ENCODE measurements around the gene HSPA12A.

The HSPA12A gene

DNA sequence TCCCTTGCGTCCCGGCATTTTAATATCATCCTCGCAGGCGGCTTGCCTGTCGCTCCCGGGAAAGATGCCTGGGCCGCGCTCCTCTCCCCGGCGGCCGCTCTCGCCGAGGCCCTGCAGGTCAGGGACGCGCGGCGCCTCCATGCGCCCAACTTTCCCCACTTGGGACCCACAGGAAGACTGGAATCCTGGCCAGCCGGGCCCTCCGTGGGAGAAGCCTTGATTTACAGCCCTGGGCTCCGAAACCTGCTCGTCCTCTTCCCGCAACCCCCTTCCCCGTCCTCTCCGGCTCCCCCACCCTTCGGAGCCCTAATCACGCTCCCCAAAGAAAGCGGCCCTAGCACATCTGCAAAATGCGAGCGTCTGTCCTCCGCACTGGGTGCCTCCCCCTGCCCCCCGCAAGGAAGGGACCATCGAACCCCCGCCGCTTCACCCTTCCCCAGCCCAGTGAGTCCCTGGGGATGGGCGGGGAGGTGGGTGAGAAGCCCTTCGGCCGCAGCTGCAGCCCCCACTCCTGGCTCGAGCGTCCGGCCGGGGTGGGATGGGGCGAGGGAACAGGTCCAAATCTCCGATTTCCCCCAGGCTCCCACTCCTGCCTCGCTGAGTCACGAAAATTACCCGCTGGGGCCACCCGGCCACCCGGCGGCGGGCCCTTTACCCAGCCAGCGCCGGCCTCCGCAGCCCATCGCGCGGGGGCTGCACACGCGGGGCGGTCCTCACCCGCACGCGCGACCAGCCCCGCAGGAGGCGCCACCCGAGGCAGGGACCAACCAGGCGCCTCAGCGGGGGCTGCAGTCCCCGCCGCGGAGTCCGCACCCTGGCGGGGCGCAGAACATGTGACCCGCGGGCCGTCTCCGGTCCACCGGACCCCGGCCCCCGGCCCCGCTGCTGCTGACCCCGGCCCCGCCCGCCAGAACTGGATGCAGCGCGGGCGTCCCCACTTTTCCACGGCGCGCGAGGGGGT, 695 bp downstream of the HSPA12A start:
- H3K36me3 ChIP-seq (ENCODE audit: control insufficient read depth in 1 of 2, insufficient read depth in 2 of 2, low read length in 2 of 2) = no peaks in the 10 kb centered on the region
- H3K18ac ChIP-seq (ENCODE audit: low read length) = no peak overlapping the region
- peak overlapping the region; percentile 97 for H3K4me2 ChIP-seq (ENCODE audit: low read length)
- no peak overlapping the region for H4K91ac ChIP-seq (ENCODE audit: low read depth, low read length)
- no peak overlapping the region for H3K14ac ChIP-seq (ENCODE audit: low read length)
- H3K27me3 ChIP-seq (ENCODE audit: insufficient read depth, low read length) = peaks cover 26% of the 10 kb centered on the region
- H4K8ac ChIP-seq (ENCODE audit: low read depth, low read length) = no peak overlapping the region
- H2AFZ ChIP-seq (ENCODE audit: insufficient read depth, low read length, poor library complexity) = no peak overlapping the region
- H3K79me1 ChIP-seq (ENCODE audit: low read length) = peaks cover 2% of the 10 kb centered on the region
- H2BK120ac ChIP-seq (ENCODE audit: insufficient read depth, low read length, poor library complexity) = no peak overlapping the region
- H3K79me2 ChIP-seq (ENCODE audit: control insufficient read depth, insufficient read depth, low read length, poor library complexity) = no peaks in the 10 kb centered on the region
- H2BK12ac ChIP-seq (ENCODE audit: low read length) = no peak overlapping the region
- no peak overlapping the region for H2BK5ac ChIP-seq (ENCODE audit: low read depth, low read length, poor library complexity)
- H3K4me1 ChIP-seq (ENCODE audit: control insufficient read depth in 1 of 2, insufficient read depth in 2 of 2, low read length in 2 of 2) = peaks cover 6 to 8% of the 10 kb centered on the region in 2 experiments
- H3K9ac ChIP-seq (ENCODE audit: low read length) = no peak overlapping the region
- no CpG with 5 or more reads among the region's 93 CpGs for WGBS (ENCODE audit: extremely low coverage, insufficient coverage, insufficient read length)
- H3K27ac ChIP-seq (ENCODE audit: low read depth, low read length) = no peak overlapping the region
- no peak overlapping the region for H3K4ac ChIP-seq (ENCODE audit: low read depth, low read length)
- peaks cover 7% of the 10 kb centered on the region for H3K9me3 ChIP-seq (ENCODE audit: insufficient read depth, low read depth, low read length)
- H3K23ac ChIP-seq (ENCODE audit: low read length) = no peak overlapping the region
- no peak overlapping the region for H4K12ac ChIP-seq (ENCODE audit: low read depth, low read length)
- peak in 1 of 2 donors; percentile 21 for DNase-seq
- peak overlapping the region; percentile 87 for H3K4me3 ChIP-seq (ENCODE audit: low read depth, low read length)
- no peak overlapping the region for H2AK5ac ChIP-seq (ENCODE audit: low read length)

DNA sequence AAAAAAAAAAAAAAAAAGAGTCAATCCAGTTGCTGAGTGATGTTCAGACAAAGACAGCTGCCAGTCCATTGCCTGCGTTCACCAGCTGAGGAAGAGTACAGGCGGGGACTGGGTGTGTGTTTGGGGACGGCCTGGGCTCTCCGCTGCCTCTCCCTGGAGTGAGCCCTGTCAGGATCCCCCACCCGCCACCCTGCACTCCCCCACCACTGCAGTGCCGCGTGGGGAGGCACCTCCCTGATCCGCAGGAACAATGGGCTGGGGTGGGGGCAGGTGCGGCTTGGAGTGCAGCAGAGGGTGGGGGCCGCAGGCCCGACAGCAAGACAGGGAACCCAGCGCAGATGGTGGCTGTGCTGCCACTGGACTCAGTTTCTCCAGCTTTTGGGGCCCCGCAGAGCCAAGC, 1.4 kb downstream of the HSPA12A start:
- Histone ChIP-seq H3K18ac (ENCODE audit: low read length) (no peak overlapping the region), H4K91ac (ENCODE audit: low read depth, low read length) (no peak overlapping the region), H2BK120ac (ENCODE audit: insufficient read depth, low read length, poor library complexity) (no peak overlapping the region), H4K12ac (ENCODE audit: low read depth, low read length) (no peak overlapping the region), H3K4ac (ENCODE audit: low read depth, low read length) (no peak overlapping the region), H3K36me3 (ENCODE audit: control insufficient read depth in 1 of 2, insufficient read depth in 2 of 2, low read length in 2 of 2) (no peaks in the 10 kb centered on the region), H3K79me1 (ENCODE audit: low read length) (peaks cover 2% of the 10 kb centered on the region), H3K79me2 (ENCODE audit: control insufficient read depth, insufficient read depth, low read length, poor library complexity) (no peaks in the 10 kb centered on the region), H2AK5ac (ENCODE audit: low read length) (no peak overlapping the region), H3K27ac (ENCODE audit: low read depth, low read length) (no peak overlapping the region), H3K4me2 (ENCODE audit: low read length) (no peak overlapping the region), H2AFZ (ENCODE audit: insufficient read depth, low read length, poor library complexity) (no peak overlapping the region), H2BK12ac (ENCODE audit: low read length) (no peak overlapping the region), H3K14ac (ENCODE audit: low read length) (no peak overlapping the region), H3K4me3 (ENCODE audit: low read depth, low read length) (no peak overlapping the region), H3K9ac (ENCODE audit: low read length) (no peak overlapping the region), H3K4me1 (ENCODE audit: control insufficient read depth in 1 of 2, insufficient read depth in 2 of 2, low read length in 2 of 2) (peaks cover 6 to 8% of the 10 kb centered on the region in 2 experiments), H3K9me3 (ENCODE audit: insufficient read depth, low read depth, low read length) (peaks cover 7% of the 10 kb centered on the region), H3K27me3 (ENCODE audit: insufficient read depth, low read length) (peaks cover 26% of the 10 kb centered on the region), H2BK5ac (ENCODE audit: low read depth, low read length, poor library complexity) (no peak overlapping the region), H3K23ac (ENCODE audit: low read length) (no peak overlapping the region), H4K8ac (ENCODE audit: low read depth, low read length) (no peak overlapping the region)
- WGBS (ENCODE audit: extremely low coverage, insufficient coverage, insufficient read length) = no CpG with 5 or more reads among the region's 13 CpGs
- no peak for DNase-seq

DNA sequence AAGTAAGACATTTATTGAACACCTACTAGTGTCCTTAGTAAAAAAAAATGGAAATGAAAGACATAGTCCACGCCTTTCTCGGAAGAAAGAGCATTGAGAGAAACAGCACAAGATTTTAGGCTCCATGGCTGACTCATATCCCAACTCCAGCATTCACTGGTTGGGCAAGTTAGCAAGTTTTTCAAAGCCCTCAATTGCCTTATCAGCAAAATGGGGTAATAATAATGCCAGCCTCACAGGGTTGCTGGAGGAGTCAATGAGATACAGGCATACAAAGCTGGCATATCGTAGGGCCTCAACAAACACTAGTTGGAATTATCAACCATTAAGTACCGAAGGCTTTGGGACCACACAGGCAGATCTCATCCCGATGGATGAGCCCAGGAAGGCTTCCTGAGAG, 4.0 kb downstream of the HSPA12A start:
- Histone ChIP-seq H2AK5ac (ENCODE audit: low read length) (no peak overlapping the region), H4K91ac (ENCODE audit: low read depth, low read length) (no peak overlapping the region), H3K9ac (ENCODE audit: low read length) (no peak overlapping the region), H3K18ac (ENCODE audit: low read length) (no peak overlapping the region), H3K36me3 (ENCODE audit: control insufficient read depth in 1 of 2, insufficient read depth in 2 of 2, low read length in 2 of 2) (no peaks in the 10 kb centered on the region), H4K8ac (ENCODE audit: low read depth, low read length) (no peak overlapping the region), H2AFZ (ENCODE audit: insufficient read depth, low read length, poor library complexity) (no peak overlapping the region), H3K14ac (ENCODE audit: low read length) (no peak overlapping the region), H3K23ac (ENCODE audit: low read length) (no peak overlapping the region), H4K12ac (ENCODE audit: low read depth, low read length) (no peak overlapping the region), H3K27ac (ENCODE audit: low read depth, low read length) (no peak overlapping the region), H3K4me2 (ENCODE audit: low read length) (no peak overlapping the region), H3K27me3 (ENCODE audit: insufficient read depth, low read length) (peaks cover 21% of the 10 kb centered on the region), H3K79me2 (ENCODE audit: control insufficient read depth, insufficient read depth, low read length, poor library complexity) (no peaks in the 10 kb centered on the region), H2BK12ac (ENCODE audit: low read length) (no peak overlapping the region), H3K79me1 (ENCODE audit: low read length) (peaks cover 2% of the 10 kb centered on the region), H2BK120ac (ENCODE audit: insufficient read depth, low read length, poor library complexity) (no peak overlapping the region), H3K4me1 (ENCODE audit: control insufficient read depth in 1 of 2, insufficient read depth in 2 of 2, low read length in 2 of 2) (peaks cover 6 to 8% of the 10 kb centered on the region in 2 experiments), H3K4me3 (ENCODE audit: low read depth, low read length) (no peak overlapping the region), H2BK5ac (ENCODE audit: low read depth, low read length, poor library complexity) (no peak overlapping the region), H3K9me3 (ENCODE audit: insufficient read depth, low read depth, low read length) (peaks cover 5% of the 10 kb centered on the region), H3K4ac (ENCODE audit: low read depth, low read length) (no peak overlapping the region)
- no peak for DNase-seq
- WGBS (ENCODE audit: extremely low coverage, insufficient coverage, insufficient read length) = no CpG with 5 or more reads among the region's 5 CpGs

DNA sequence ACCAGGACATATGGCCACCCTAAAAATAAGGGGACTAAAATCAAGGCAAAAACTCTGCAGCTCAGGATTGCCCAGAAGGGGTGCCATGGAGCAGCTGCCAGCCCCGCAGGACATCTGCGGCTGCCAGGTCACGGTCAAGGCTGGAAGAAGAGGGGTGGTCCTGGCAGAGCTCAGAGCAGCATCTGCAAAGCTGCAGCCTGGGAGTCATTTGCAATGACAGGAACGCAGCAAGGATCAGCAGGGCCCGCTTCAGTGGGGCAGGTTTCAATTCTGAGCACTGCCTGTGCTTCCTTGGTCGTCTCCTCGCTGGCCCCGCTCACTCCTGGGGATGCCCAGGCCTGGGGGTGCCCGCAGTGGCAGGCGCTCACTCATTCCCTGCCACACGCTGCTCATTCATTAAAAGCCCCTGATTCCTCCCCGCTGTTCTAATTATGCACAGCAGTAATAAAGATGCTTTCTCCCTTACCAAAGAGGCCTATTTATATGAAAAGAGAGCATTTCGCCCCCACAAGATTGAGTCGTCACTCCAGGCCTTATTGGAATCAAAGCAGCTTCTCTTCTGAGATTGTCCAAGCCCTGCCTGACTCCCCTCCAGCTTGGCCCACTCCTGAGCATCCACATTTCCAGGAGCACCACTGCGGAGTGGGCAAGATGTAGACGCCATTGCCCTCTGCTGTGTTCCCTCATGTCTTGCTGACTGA, 4.6 kb downstream of the HSPA12A start:
- Histone ChIP-seq H4K8ac (ENCODE audit: low read depth, low read length) (no peak overlapping the region), H3K18ac (ENCODE audit: low read length) (no peak overlapping the region), H3K4me1 (ENCODE audit: control insufficient read depth in 1 of 2, insufficient read depth in 2 of 2, low read length in 2 of 2) (peaks cover 4 to 6% of the 10 kb centered on the region in 2 experiments), H2BK5ac (ENCODE audit: low read depth, low read length, poor library complexity) (no peak overlapping the region), H3K79me1 (ENCODE audit: low read length) (peaks cover 2% of the 10 kb centered on the region), H3K27me3 (ENCODE audit: insufficient read depth, low read length) (peaks cover 18% of the 10 kb centered on the region), H4K91ac (ENCODE audit: low read depth, low read length) (no peak overlapping the region), H2AK5ac (ENCODE audit: low read length) (no peak overlapping the region), H2BK12ac (ENCODE audit: low read length) (no peak overlapping the region), H2AFZ (ENCODE audit: insufficient read depth, low read length, poor library complexity) (no peak overlapping the region), H3K14ac (ENCODE audit: low read length) (no peak overlapping the region), H3K79me2 (ENCODE audit: control insufficient read depth, insufficient read depth, low read length, poor library complexity) (no peaks in the 10 kb centered on the region), H3K27ac (ENCODE audit: low read depth, low read length) (no peak overlapping the region), H3K36me3 (ENCODE audit: control insufficient read depth in 1 of 2, insufficient read depth in 2 of 2, low read length in 2 of 2) (no peaks in the 10 kb centered on the region), H3K23ac (ENCODE audit: low read length) (no peak overlapping the region), H4K12ac (ENCODE audit: low read depth, low read length) (no peak overlapping the region), H3K4me3 (ENCODE audit: low read depth, low read length) (no peak overlapping the region), H2BK120ac (ENCODE audit: insufficient read depth, low read length, poor library complexity) (no peak overlapping the region), H3K9ac (ENCODE audit: low read length) (no peak overlapping the region), H3K4ac (ENCODE audit: low read depth, low read length) (no peak overlapping the region), H3K9me3 (ENCODE audit: insufficient read depth, low read depth, low read length) (peaks cover 5% of the 10 kb centered on the region), H3K4me2 (ENCODE audit: low read length) (no peak overlapping the region)
- no CpG with 5 or more reads among the region's 16 CpGs for WGBS (ENCODE audit: extremely low coverage, insufficient coverage, insufficient read length)
- DNase-seq = no peak
